ENCODE measurements around the gene NSL1. TPM values are rescaled to one million over a fixed set of nuclear protein-coding genes. Genes with fewer than 3 reads are reported as not detected.

Gene NSL1
- total and polyA plus RNA-seq, 7 donors = 12.0 to 50.4 (median 26.0) TPM

DNA sequence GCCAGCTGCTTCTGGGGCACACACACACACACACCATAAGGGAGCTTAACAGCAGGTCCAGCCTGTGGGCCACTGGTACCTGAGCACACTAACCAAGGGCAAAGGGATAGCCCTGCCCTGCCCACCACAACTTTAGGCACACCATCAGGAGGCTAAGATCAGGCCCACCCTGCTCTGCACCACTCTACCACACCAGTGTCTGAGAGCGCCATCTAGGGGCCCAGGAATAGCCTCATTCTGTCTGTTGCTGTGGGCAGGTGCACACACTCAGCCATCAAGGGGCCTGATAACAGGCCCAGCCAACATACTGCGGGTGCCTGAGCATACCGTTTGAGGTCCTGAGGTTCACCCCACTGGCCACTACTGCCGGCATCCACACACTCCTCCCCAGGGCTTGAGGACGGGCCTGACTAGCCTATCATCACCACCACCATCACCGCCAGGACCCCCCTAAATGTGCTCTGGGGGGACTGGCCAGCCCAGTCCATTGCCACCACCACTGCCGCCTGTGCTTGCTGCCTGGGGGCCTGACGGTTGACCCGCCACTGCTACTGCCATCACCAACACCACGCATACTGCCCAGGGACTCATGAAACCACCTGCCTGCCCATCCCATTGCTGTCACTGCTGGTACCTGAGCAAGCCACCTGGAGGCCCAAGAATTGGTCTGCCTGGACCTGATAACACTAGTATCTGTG lies 31.3 kb downstream of the NSL1 start:
- Histone ChIP-seq H3K4me1 (peaks cover 0 to 8% (median 0%) of the 10 kb centered on the region in 4 donors), H3K27ac (no peak overlapping the region), H3K36me3 (peaks cover 0 to 5% (median 0%) of the 10 kb centered on the region in 4 donors), H3K27me3 (no peaks in the 10 kb centered on the region), H3K4me3 (no peak overlapping the region), H3K9me3 (no peaks in the 10 kb centered on the region)
- TF ChIP-seq POLR2A (IDR thresholded peaks at IDR 0.05) (no peak), POLR2AphosphoS5 (IDR thresholded peaks at IDR 0.05) (no peak), EP300 (IDR thresholded peaks at IDR 0.05) (no peak)
- TF ChIP-seq, protein P1, sequence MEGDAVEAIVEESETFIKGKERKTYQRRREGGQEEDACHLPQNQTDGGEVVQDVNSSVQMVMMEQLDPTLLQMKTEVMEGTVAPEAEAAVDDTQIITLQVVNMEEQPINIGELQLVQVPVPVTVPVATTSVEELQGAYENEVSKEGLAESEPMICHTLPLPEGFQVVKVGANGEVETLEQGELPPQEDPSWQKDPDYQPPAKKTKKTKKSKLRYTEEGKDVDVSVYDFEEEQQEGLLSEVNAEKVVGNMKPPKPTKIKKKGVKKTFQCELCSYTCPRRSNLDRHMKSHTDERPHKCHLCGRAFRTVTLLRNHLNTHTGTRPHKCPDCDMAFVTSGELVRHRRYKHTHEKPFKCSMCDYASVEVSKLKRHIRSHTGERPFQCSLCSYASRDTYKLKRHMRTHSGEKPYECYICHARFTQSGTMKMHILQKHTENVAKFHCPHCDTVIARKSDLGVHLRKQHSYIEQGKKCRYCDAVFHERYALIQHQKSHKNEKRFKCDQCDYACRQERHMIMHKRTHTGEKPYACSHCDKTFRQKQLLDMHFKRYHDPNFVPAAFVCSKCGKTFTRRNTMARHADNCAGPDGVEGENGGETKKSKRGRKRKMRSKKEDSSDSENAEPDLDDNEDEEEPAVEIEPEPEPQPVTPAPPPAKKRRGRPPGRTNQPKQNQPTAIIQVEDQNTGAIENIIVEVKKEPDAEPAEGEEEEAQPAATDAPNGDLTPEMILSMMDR (IDR thresholded peaks at IDR 0.05) = no peak
- intact Hi-C loops (cut with DNase I) = no loop called here
- WGBS, 2 donors = 93 to 95% methylated on average over 10 of the region's 10 CpGs
- no peak for DNase-seq

DNA sequence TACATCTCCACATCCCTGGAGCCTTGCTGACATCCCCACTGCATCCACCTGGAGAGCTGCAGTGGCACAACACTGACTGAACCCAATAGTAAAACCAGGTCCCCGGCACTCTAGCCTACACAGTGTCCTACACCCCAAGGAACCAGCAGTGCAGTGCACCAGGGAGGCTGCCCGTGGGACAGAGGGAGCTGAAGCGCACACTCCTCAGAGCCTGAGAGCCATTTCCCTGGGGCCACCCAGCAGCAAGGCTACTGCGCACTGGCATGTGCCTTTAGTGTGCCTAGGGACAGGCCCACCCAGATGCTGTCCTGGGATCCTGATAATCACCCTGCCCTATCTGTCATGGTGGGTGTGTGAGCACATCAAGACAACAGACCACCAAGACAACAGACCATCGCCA lies 31.9 kb downstream of the NSL1 start:
- DNase-seq = no peak
- no peak overlapping the region for H3K4me3 ChIP-seq
- peaks cover 0 to 8% (median 0%) of the 10 kb centered on the region in 4 donors for H3K4me1 ChIP-seq
- TF ChIP-seq POLR2AphosphoS5 (IDR thresholded peaks at IDR 0.05) (no peak), POLR2A (IDR thresholded peaks at IDR 0.05) (no peak), EP300 (IDR thresholded peaks at IDR 0.05) (no peak)
- TF ChIP-seq, protein P1 (IDR thresholded peaks at IDR 0.05) = no peak
- H3K36me3 ChIP-seq = peaks cover 0 to 5% (median 0%) of the 10 kb centered on the region in 4 donors
- intact Hi-C loops (cut with DNase I) = no loop called here
- 95 to 96% methylated on average over 5 of the region's 5 CpGs for WGBS, 2 donors
- no peaks in the 10 kb centered on the region for H3K9me3 ChIP-seq
- H3K27me3 ChIP-seq = no peaks in the 10 kb centered on the region
- H3K27ac ChIP-seq = no peak overlapping the region

DNA sequence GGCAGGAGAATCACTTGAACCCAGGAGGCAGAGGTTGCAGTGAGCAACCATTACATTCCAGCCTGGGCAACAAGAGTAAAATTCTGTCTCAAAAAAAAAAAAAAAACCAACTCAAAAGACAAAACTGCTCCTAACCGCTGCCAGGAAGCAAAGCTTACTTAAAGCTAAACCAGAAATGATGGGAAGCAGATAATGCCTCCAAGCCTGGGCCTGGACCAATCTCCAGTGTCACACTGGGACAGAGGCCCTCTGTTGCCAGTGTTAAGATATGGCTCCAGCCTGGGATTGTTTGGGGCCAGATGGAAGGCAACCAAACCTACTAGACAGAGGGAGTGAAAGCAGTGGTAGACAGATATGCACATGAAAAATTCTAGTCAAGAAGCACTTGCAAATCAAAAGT lies 36.9 kb downstream of the NSL1 start:
- Histone ChIP-seq H3K27me3 (no peaks in the 10 kb centered on the region), H3K27ac (no peak overlapping the region), H3K9me3 (no peaks in the 10 kb centered on the region), H3K4me1 (peaks cover 0 to 27% (median 8%) of the 10 kb centered on the region in 4 donors), H3K36me3 (no peaks in the 10 kb centered on the region), H3K4me3 (no peak overlapping the region)
- DNase-seq = no peak
- 61 to 83% methylated on average over 1 of the region's 1 CpG for WGBS, 2 donors
- intact Hi-C loops (cut with DNase I) = no loop called here
- no peak for TF ChIP-seq EP300 (IDR thresholded peaks at IDR 0.05)

DNA sequence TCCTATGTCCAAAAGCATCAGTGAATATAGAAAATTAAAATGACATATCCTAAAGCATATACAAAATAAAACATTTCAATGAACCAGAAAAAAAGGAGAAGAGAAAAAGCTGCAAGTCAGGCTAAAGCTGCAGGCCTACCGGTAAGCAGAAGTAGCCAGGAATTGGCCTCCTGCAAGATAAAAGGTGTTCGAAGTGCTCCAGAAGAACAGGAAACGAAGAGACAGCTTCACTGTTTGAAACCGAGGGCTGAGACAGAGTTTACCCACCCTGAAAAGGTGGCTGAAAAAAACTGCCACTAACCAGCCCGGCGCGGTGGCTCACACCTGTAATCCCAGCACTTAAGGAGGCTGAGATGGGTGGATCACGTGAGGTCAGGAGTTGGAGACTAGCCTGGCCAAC lies 37.4 kb downstream of the NSL1 start:
- TF ChIP-seq, protein P1 (IDR thresholded peaks at IDR 0.05) = no peak
- no peak for TF ChIP-seq POLR2A (IDR thresholded peaks at IDR 0.05)
- TF ChIP-seq POLR2AphosphoS5 (IDR thresholded peaks at IDR 0.05) = no peak
- no peak for TF ChIP-seq EP300 (IDR thresholded peaks at IDR 0.05)
- H3K9me3 ChIP-seq = no peaks in the 10 kb centered on the region
- H3K4me3 ChIP-seq = no peak overlapping the region
- intact Hi-C loops (cut with DNase I) = no loop called here
- no peaks in the 10 kb centered on the region for H3K27me3 ChIP-seq
- WGBS, 2 donors = 50 to 79% methylated on average over 8 of the region's 8 CpGs
- no peak for DNase-seq
- no peaks in the 10 kb centered on the region for H3K36me3 ChIP-seq
- H3K27ac ChIP-seq = peak overlapping the region in 1 of 4 donors; percentile 66
- peaks cover 0 to 26% (median 8%) of the 10 kb centered on the region in 4 donors for H3K4me1 ChIP-seq

DNA sequence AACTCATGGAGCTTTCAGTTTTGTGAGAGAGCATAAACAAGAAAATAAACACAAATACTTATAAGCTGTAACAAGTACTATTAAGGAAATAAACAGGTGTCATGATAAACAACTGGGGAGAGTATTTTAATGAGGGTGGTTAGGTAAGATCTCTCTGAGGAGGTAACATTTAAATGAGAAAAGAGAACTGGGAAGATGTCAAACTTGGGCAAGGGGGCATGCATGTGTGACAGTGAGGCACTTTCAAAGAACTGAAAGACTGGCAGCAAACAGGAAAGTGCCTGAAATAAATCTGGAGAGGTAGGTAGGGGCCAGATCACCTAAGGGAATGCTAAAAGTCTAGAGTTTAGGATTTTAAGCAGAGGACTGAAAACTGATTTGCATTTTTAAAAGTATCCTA lies 37.8 kb downstream of the NSL1 start:
- no peaks in the 10 kb centered on the region for H3K9me3 ChIP-seq
- TF ChIP-seq EP300 (IDR thresholded peaks at IDR 0.05) = no peak
- TF ChIP-seq, protein P1 (IDR thresholded peaks at IDR 0.05) = no peak
- no peak for TF ChIP-seq POLR2AphosphoS5 (IDR thresholded peaks at IDR 0.05)
- TF ChIP-seq POLR2A (IDR thresholded peaks at IDR 0.05) = no peak
- no peak for DNase-seq
- no peaks in the 10 kb centered on the region for H3K27me3 ChIP-seq
- peaks cover 0 to 26% (median 8%) of the 10 kb centered on the region in 4 donors for H3K4me1 ChIP-seq
- intact Hi-C loops (cut with DNase I) = no loop called here
- no peak overlapping the region for H3K4me3 ChIP-seq
- H3K27ac ChIP-seq = peak overlapping the region in 1 of 4 donors; percentile 66
- no peaks in the 10 kb centered on the region for H3K36me3 ChIP-seq
